BLaER1 treated with 17β-estradiol and CSF1 and Interleukin-3, amounts not matched to agents 10 nM and 100 nM (cell line): Measurements from ENCODE around the gene DDIT3.
"Not testable (repeated sequence)": the region's sequence is repeated elsewhere in the genome, so short reads cannot be mapped to it uniquely, and the experiment has no call there.

Source experiments
- H3K27ac ChIP-seq, 11 experiments: shearing (Covaris generic); formaldehyde crosslinking; 2 replicates each; pipeline ENCODE4 v1.8.1; 2022
- H3K27me3 ChIP-seq, 11 experiments: shearing (Covaris generic); formaldehyde crosslinking; 2 replicates each; pipeline ENCODE4 v1.8.1; 2022
- H3K36me3 ChIP-seq, 11 experiments: shearing (Covaris generic); formaldehyde crosslinking; 2 replicates each; pipeline ENCODE4 v1.8.1; 2022
- H3K4me1 ChIP-seq, 10 experiments: shearing (Covaris generic); formaldehyde crosslinking; 2 replicates each; pipeline ENCODE4 v1.8.1; 2022
- H3K4me2 ChIP-seq, 11 experiments: shearing (Covaris generic); formaldehyde crosslinking; 2 replicates each; pipeline ENCODE4 v1.8.1; 2022
- H3K4me3 ChIP-seq, 10 experiments: shearing (Covaris generic); formaldehyde crosslinking; 2 replicates each; pipeline ENCODE4 v1.8.1; 2022
- H3K9ac ChIP-seq, 11 experiments: shearing (Covaris generic); formaldehyde crosslinking; 2 replicates each; pipeline ENCODE4 v1.8.1; 2022
- H3K9me3 ChIP-seq, 11 experiments: shearing (Covaris generic); formaldehyde crosslinking; replicated peaks in 1 of 11; 2 replicates each; pipeline ENCODE4 v1.8.1; 2022
- H4K20me1 ChIP-seq, 11 experiments: shearing (Covaris generic); formaldehyde crosslinking; 2 replicates each; pipeline ENCODE4 v1.8.1; 2022
- Cebpa-rat ChIP-seq, 11 experiments: shearing (Covaris generic); IDR thresholded peaks; 2 replicates each; pipeline ENCODE4 v1.8.1; 2022

Gene DDIT3, protein sequence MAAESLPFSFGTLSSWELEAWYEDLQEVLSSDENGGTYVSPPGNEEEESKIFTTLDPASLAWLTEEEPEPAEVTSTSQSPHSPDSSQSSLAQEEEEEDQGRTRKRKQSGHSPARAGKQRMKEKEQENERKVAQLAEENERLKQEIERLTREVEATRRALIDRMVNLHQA

DNA sequence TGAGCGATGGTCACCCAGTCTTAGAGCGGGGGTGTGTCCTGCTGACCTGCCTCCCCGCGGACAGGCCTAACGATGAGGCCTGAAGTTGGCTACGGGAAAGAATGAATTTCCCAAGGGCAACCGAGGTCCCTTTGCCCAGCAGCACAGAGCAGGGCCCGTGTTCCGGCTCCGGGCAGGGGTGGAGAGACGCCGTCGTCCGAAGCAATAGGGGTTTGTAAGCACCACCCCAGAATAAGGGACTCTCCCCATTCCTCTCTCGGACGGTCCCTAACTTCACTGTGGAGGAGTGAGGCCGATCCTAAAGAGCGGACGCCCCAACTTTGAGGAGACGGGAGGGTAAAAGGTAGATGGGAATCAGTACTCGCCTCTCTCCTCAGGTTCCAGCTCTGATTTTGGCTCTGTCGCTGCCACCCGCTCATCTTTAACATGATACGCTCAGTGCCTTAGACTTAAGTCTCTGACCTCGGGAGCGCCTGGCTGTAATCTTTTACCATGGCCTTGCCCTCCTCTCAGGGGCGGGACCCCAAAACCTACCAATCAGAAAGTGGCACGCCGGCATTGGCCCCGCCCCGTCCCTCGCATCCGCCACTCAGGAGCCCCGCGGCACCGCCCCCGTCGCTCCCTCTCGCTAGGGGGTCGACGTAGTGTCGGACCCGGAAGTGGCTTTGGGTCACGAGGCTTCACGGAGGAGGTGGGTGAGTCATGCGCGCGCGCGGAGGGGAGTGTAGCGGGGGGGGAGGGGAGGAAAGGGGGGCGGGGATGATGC, at the start of gene DDIT3:
DDIT3 (minus strand) TSS at position 462 of the 766 bp plus-strand sequence. CDS start 3,108 bp downstream, outside the sequence.
- Histone ChIP-seq H3K9me3 (no peaks in the 10 kb centered on the region), H4K20me1 (peaks cover 59 to 68% (median 64%) of the 10 kb centered on the region in 11 experiments), H3K4me2 (peak within 1 kb of the TSS; percentile 86 to 97 (median 91)), H3K36me3 (peaks cover 48 to 58% (median 55%) of the 10 kb centered on the region in 11 experiments), H3K4me1 (peaks cover 53 to 73% (median 63%) of the 10 kb centered on the region in 10 experiments), H3K9ac (peak within 1 kb of the TSS; percentile 93 to 100 (median 98)), H3K27me3 (no peaks in the 10 kb centered on the region), H3K4me3 (peak within 1 kb of the TSS; percentile 70 to 98 (median 88)), H3K27ac (peak within 1 kb of the TSS; percentile 95 to 99 (median 97))
- TF ChIP-seq Cebpa-rat (IDR thresholded peaks at IDR 0.05) = no peak

DNA sequence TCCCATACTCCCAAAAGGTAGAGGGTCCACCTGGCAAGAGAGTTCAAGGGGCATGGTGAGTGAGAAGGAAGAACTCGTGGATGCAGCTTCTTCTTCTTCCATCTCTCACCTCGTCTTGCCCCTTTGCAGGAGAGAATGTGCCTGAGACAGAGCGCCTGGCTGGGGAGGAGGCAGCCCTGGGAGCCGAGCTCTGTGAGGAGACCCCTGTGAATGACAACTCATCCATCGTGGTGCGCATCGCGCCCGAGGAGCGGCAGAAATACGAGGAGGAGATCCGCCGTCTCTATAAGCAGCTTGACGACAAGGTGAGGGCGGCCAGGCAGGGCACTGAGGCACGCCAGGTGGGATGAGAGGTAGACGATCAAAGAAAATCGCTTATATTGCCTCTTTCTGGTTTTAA, 49.5 kb upstream of the DDIT3 start:
- H3K27ac ChIP-seq = no peak overlapping the region
- H3K9me3 ChIP-seq = no peaks in the 10 kb centered on the region
- H3K4me1 ChIP-seq = no peaks in the 10 kb centered on the region
- no peak overlapping the region for H3K9ac ChIP-seq
- H3K27me3 ChIP-seq = no peaks in the 10 kb centered on the region
- H3K4me3 ChIP-seq = no peak overlapping the region
- no peaks in the 10 kb centered on the region for H3K36me3 ChIP-seq
- H3K4me2 ChIP-seq = no peak overlapping the region
- TF ChIP-seq Cebpa-rat (IDR thresholded peaks at IDR 0.05) = no peak
- H4K20me1 ChIP-seq = no peaks in the 10 kb centered on the region

DNA sequence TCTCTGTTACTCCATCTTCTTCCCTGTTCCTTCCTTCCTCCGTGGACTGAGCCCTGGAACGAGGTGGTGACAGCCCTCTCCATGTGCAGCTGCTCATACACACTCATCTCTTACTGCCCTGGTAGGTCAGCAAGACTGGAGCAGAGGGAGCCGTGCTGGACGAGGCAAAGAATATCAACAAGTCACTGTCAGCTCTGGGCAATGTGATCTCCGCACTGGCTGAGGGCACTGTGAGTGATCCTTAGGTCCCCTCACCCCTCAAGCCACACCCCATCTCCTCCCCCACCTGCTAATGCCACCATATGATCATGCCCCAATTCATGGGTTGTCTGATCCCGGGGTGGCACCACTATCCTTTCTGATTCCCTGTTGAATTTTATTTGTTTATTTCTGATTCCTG, 48.5 kb upstream of the DDIT3 start:
- no peaks in the 10 kb centered on the region for H3K36me3 ChIP-seq
- H3K4me2 ChIP-seq = no peak overlapping the region
- no peaks in the 10 kb centered on the region for H3K9me3 ChIP-seq
- no peak overlapping the region for H3K4me3 ChIP-seq
- H3K27ac ChIP-seq = no peak overlapping the region
- H3K4me1 ChIP-seq = no peaks in the 10 kb centered on the region
- H3K27me3 ChIP-seq = no peaks in the 10 kb centered on the region
- no peaks in the 10 kb centered on the region for H4K20me1 ChIP-seq
- no peak for TF ChIP-seq Cebpa-rat (IDR thresholded peaks at IDR 0.05)
- H3K9ac ChIP-seq = no peak overlapping the region

DNA sequence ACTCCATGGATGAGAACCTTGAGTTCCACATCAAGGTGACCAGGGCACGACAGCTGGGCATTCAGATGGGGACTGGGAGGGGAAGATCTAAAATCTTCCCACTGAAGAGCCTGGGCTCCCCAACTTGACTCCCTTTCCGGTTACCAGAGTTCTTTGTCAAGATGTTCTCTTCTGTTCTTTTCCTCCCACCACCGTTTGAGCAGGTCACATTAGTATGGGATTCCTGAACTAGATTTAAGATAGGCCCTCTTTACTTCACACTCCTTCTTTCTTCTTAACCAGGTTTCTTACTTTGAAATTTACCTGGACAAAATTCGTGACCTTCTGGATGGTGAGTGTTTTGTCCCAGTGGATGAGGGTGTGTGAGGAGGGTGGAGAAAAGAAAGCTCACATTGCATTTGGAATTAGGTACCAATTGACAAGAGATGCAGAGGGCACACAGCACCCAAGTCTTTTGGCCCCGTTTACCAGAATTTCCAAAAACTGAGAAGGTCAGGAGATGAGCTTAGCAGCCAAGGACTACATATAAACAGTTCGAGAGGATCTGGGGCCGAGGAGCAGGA, 43.9 kb upstream of the DDIT3 start:
- Histone ChIP-seq H3K36me3 (no peaks in the 10 kb centered on the region), H3K4me3 (no peak overlapping the region), H3K27me3 (no peaks in the 10 kb centered on the region), H3K4me2 (no peak overlapping the region), H3K9ac (no peak overlapping the region), H4K20me1 (no peaks in the 10 kb centered on the region), H3K27ac (no peak overlapping the region), H3K9me3 (no peaks in the 10 kb centered on the region), H3K4me1 (peaks cover 0 to 5% (median 0%) of the 10 kb centered on the region in 10 experiments; a peak in 1 of 20 replicates)
- TF ChIP-seq Cebpa-rat (IDR thresholded peaks at IDR 0.05) = no peak

DNA sequence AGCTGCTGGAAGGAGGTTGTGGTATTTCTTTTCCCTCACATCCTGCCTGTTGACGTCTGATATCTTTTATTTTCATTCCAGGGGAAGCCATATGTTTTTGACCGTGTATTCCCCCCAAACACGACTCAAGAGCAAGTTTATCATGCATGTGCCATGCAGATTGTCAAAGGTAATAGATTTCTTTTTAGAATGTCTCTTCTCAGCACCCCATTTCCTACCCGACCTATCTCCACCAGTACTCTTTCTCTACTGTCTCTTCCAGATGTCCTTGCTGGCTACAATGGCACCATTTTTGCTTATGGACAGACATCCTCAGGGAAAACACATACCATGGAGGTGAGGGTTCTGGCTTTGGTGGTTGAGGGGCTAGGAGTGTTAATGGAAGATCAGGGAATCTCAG, 43.0 kb upstream of the DDIT3 start:
- no peak for TF ChIP-seq Cebpa-rat (IDR thresholded peaks at IDR 0.05)
- H4K20me1 ChIP-seq = no peaks in the 10 kb centered on the region
- no peaks in the 10 kb centered on the region for H3K9me3 ChIP-seq
- no peak overlapping the region for H3K4me2 ChIP-seq
- H3K27ac ChIP-seq = no peak overlapping the region
- no peaks in the 10 kb centered on the region for H3K36me3 ChIP-seq
- H3K4me1 ChIP-seq = peaks cover 0 to 5% (median 0%) of the 10 kb centered on the region in 10 experiments; a peak in 1 of 20 replicates
- H3K4me3 ChIP-seq = no peak overlapping the region
- no peak overlapping the region for H3K9ac ChIP-seq
- no peaks in the 10 kb centered on the region for H3K27me3 ChIP-seq

DNA sequence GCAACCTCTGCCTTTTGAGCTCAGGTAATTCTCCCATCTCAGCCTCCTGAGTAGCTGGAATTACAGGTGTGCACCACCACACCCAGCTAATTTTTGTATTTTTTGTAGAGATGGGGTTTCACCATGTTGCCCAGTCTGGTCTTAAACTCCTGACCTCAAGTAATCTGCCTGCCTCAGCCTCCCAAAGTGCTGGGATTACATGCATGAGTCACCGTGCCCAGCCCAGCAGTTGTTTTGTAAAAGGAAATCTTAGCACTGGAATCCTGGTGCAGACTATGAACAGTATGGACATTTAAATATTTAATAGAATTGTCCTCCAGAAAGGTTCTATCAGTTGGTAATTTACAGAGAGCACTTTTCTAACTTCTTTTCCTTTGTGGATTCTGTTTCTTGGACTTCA, 40.8 kb upstream of the DDIT3 start:
- H3K36me3 ChIP-seq, H3K9ac ChIP-seq, H3K27me3 ChIP-seq, H3K27ac ChIP-seq, H3K4me1 ChIP-seq, H3K4me2 ChIP-seq, H3K9me3 ChIP-seq, H3K4me3 ChIP-seq, H4K20me1 ChIP-seq: not testable (repeated sequence)

DNA sequence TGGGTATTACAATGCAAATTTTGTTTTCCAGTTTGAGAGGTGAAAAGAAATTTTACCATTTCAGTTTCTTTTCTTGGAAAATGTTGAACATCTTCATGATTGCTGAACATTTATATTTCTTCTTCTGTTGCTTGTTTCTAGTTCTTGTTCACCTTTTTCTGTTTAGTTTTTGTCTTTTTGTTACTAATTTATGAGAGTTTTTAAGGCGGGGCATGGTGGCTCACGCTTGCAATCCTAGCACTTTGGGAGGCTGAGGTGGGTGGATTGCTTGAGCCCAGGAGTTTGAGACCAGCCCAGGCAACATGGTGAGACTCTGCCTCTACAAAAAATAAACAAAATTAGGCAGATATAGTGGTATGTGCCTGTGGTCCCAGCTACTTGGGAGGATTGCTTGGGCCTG, 40.2 kb upstream of the DDIT3 start:
- H4K20me1 ChIP-seq = no peaks in the 10 kb centered on the region

DNA sequence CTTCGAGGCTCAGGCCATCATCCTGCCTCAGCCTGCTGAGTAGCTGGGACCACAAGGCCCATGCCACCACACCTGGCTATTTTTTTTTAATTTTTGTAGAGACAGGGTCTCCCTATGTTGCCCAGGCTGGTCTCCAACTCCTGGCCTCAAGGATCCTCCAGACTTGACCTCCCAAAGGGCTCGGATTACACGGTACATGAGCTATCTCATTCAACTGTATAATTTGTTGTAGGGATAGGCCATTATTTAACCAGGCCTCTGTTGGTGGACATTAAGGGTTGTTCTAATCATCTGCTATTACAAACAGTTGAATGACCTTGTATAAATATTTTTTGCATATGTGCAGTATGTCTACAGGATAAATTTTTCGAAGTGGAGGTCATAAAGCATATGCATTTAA, 38.5 kb upstream of the DDIT3 start:
- Histone ChIP-seq H3K27ac (no peak overlapping the region), H3K4me3 (no peak overlapping the region), H3K9me3 (no peaks in the 10 kb centered on the region)

More for the DNA sequence above, 40.2 kb upstream of the DDIT3 start:
- H3K4me1 ChIP-seq = peaks cover 0 to 5% (median 0%) of the 10 kb centered on the region in 10 experiments; a peak in 1 of 20 replicates
- H3K9ac ChIP-seq = no peak overlapping the region
- H3K36me3 ChIP-seq = no peaks in the 10 kb centered on the region
- H3K27ac ChIP-seq = no peak overlapping the region
- H3K9me3 ChIP-seq = no peaks in the 10 kb centered on the region
- H3K4me2 ChIP-seq = no peak overlapping the region
- no peaks in the 10 kb centered on the region for H3K27me3 ChIP-seq
- no peak overlapping the region for H3K4me3 ChIP-seq
- TF ChIP-seq Cebpa-rat (IDR thresholded peaks at IDR 0.05) = no peak

DNA sequence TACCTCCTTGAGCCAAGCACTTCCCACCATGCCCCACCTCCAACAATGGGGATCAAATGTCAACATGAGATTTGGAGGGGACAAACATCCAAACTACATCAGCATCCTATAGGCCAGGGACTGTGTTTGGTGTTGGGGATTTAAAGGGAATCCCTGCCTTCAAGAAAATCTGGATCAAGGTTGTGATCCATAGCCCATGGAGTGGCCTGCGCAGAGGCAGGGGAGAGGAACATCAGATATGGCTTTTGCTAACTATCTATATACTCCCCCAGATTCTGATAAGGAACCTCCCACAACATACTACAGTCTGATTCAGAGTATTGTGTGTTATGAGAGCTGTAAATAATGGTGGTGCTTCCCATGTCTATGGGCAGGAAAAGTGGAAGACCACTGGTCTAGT, 34.6 kb upstream of the DDIT3 start:
- Histone ChIP-seq H3K9ac (no peak overlapping the region), H4K20me1 (no peaks in the 10 kb centered on the region), H3K27me3 (peaks cover 18 to 31% (median 21%) of the 10 kb centered on the region in 11 experiments), H3K9me3 (no peaks in the 10 kb centered on the region), H3K27ac (no peak overlapping the region), H3K4me1 (peaks cover 0 to 17% (median 15%) of the 10 kb centered on the region in 10 experiments; a peak in 16 of 20 replicates), H3K36me3 (no peaks in the 10 kb centered on the region), H3K4me3 (no peak overlapping the region), H3K4me2 (no peak overlapping the region)
- no peak for TF ChIP-seq Cebpa-rat (IDR thresholded peaks at IDR 0.05)

More for the DNA sequence above, 38.5 kb upstream of the DDIT3 start:
- TF ChIP-seq Cebpa-rat (IDR thresholded peaks at IDR 0.05) = no peak
- H3K36me3 ChIP-seq = no peaks in the 10 kb centered on the region
- no peaks in the 10 kb centered on the region for H3K27me3 ChIP-seq
- no peak overlapping the region for H3K9ac ChIP-seq
- H4K20me1 ChIP-seq = no peaks in the 10 kb centered on the region
- H3K4me1 ChIP-seq = peaks cover 0 to 5% (median 3%) of the 10 kb centered on the region in 10 experiments; a peak in 11 of 20 replicates
- no peak overlapping the region for H3K4me2 ChIP-seq
